AG08395 (cell line): ENCODE results near the gene SLC16A5.
"Not testable (repeated sequence)": the region's sequence is repeated elsewhere in the genome, so short reads cannot be mapped to it uniquely, and the experiment has no call there.

ENCODE experiments used
- DNase-seq: peaks from one replicate; pipeline ENCODE4 v3.0.0; 2012; ENCODE audit warnings: mixed read lengths, low spot score

Gene SLC16A5

GRCh38 chr17:75133001-75133400 lies 45.2 kb downstream of the SLC16A5 start:
- no peak for DNase-seq

GRCh38 chr17:75133607-75134347 lies 46.0 kb downstream of the SLC16A5 start:
- DNase-seq = not testable (repeated sequence)

GRCh38 chr17:75135452-75135851 lies 47.7 kb downstream of the SLC16A5 start:
- DNase-seq = no peak

- no peak for DNase-seq
Observed at GRCh38 chr17:75135946-75136345, 48.2 kb downstream of the SLC16A5 start.

GRCh38 chr17:75137762-75138161 lies 50.0 kb downstream of the SLC16A5 start:
- not testable (repeated sequence) for DNase-seq

GRCh38 chr17:75138519-75138918 lies 50.8 kb downstream of the SLC16A5 start:
- DNase-seq = no peak

- no peak for DNase-seq
Observed at GRCh38 chr17:75142236-75142971, 54.6 kb downstream of the SLC16A5 start.

GRCh38 chr17:75144816-75145512 lies 57.2 kb downstream of the SLC16A5 start:
- DNase-seq = no peak

GRCh38 chr17:75146592-75146991 lies 58.8 kb downstream of the SLC16A5 start:
- DNase-seq = no peak

GRCh38 chr17:75147878-75148546 lies 60.3 kb downstream of the SLC16A5 start:
- no peak for DNase-seq

- no peak for DNase-seq
Observed at GRCh38 chr17:75151930-75152329, 64.2 kb downstream of the SLC16A5 start.

GRCh38 chr17:75152523-75152921 lies 64.8 kb downstream of the SLC16A5 start:
- no peak for DNase-seq

GRCh38 chr17:75152922-75153779 lies 65.4 kb downstream of the SLC16A5 start:
- peak; percentile 29 for DNase-seq

GRCh38 chr17:75153780-75154194 lies 66.0 kb downstream of the SLC16A5 start:
- DNase-seq = peak; percentile 12

GRCh38 chr17:75154195-75155106 lies 66.7 kb downstream of the SLC16A5 start, which contains the start of gene JPT1:
Gene JPT1 (minus strand): TSS chr17:75154512. CDS start chr17:75154397, 115 bp downstream.
- peak; percentile 99 for DNase-seq

- no peak for DNase-seq
Observed at GRCh38 chr17:75155191-75155601, 67.4 kb downstream of the SLC16A5 start.
